ENCODE measurements around the gene NEUROD2.

GRCh38 chr17:39562976-39563375 is 44.7 kb downstream of the NEUROD2 start:
- no peak for TF ChIP-seq EZH2phosphoT487 (IDR thresholded peaks at IDR 0.05; ENCODE audit: unreplicated experiment)
- no peak for TF ChIP-seq CTCF (conservative IDR thresholded peaks at IDR 0.05; ENCODE audit: low read depth in 2 of 2)
- TF ChIP-seq CREB1 (CRISPR knock-in tag; IDR thresholded peaks at IDR 0.05; ENCODE audit: low read depth): no peak
- no peak for TF ChIP-seq REST (IDR thresholded peaks at IDR 0.05; ENCODE audit: unreplicated experiment)
- no peak for TF ChIP-seq EZH2 (IDR thresholded peaks at IDR 0.05; ENCODE audit: low read depth, unreplicated experiment)
